ENCODE data around the gene PRR7.

The PRR7 gene

DNA sequence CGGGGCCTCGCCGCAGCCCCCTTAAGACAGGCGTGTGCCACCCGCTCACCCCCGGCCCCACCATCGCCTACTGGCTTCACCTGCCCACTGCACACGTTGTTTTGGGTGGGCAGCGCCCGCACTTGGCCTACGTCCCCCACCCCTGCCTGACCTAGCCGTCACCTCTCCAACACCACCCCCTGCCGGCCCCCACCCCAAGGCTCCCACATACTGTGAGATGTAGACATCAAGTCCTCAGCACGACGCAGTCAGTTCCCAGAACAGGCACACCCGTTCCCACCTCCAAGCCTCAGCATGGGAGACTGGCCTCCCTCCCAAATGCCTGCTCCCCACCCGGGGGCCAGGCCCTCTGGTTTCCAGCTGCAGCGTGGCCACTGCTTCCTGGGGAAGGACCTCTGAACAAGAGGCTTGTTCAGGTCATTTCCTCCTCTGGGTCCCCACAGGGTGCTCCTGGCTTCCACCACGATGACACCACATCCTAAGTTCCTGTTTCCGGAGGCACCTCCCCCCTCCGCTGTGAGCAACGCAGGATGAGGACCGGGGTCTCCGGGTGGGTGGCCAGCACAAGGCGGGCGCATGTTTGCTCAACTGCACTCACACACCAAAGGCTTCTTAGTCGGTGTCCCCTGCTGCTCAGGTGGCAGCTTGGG, 15.5 kb downstream of the PRR7 start:
- in situ Hi-C loops (cut with HindIII; ENCODE audit: low sequenced_read_pairs): no loop called here
- DNase-seq (ENCODE audit: low read depth, low spot score): peak; percentile 57
- H3K4me3 ChIP-seq (ENCODE audit: low read depth, low read length): no peak overlapping the region
- no peak for TF ChIP-seq CTCF (IDR thresholded peaks at IDR 0.05; ENCODE audit: low read depth, low read length)

DNA sequence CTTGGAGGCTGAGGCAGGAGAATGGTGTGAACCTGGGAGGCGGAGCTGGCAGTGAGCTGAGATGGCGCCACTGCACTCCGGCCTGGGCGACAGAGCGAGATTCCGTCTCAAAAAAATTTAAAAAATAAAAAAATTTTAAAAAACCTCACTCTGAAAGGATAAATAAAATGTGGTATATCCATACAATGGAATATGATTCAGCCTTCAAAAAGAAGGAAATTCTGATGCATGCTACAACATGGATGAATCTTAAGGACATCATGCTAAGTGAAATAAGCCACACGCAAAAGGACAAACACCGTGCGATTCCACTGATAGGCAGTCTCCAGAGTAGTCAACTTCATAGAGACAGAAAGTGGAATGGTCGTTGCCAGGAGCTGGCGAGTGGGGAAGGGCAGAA, 18.4 kb downstream of the PRR7 start:
- in situ Hi-C loops (cut with HindIII; ENCODE audit: low sequenced_read_pairs): no loop called here
- TF ChIP-seq CTCF (IDR thresholded peaks at IDR 0.05; ENCODE audit: low read depth, low read length): no peak
- DNase-seq (ENCODE audit: low read depth, low spot score): no peak
- no peak overlapping the region for H3K4me3 ChIP-seq (ENCODE audit: low read depth, low read length)

GRCh38 chr5:177466861-177467260, 20.2 kb downstream of the PRR7 start:
- no peak overlapping the region for H3K4me3 ChIP-seq (ENCODE audit: low read depth, low read length)
- in situ Hi-C loops (cut with HindIII; ENCODE audit: low sequenced_read_pairs): no loop called here
- no peak for DNase-seq (ENCODE audit: low read depth, low spot score)
- no peak for TF ChIP-seq CTCF (IDR thresholded peaks at IDR 0.05; ENCODE audit: low read depth, low read length)

- DNase-seq (ENCODE audit: low read depth, low spot score): no peak
- in situ Hi-C loops (cut with HindIII; ENCODE audit: low sequenced_read_pairs): no loop called here
- TF ChIP-seq CTCF (IDR thresholded peaks at IDR 0.05; ENCODE audit: low read depth, low read length): no peak
- no peak overlapping the region for H3K4me3 ChIP-seq (ENCODE audit: low read depth, low read length)
Observed at GRCh38 chr5:177467436-177467835, 20.8 kb downstream of the PRR7 start.

DNA sequence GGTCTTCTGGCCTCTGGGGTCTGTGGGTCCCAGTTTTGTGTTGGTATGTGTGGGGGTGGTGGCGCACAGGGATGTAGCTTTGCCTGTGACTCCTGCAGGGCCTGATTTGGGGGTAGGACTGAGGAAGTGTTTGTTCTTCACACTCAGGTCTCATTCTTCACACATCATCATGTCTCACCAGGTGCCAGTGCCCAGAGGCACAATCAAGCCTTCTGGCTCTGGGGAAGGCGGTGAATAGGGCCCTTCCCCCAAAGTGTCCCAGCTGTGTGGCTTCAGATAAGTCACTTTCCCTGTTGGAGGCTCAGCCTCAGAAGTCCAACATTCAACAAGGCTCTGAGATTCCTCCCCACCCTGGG, 21.7 kb downstream of the PRR7 start:
- no peak for TF ChIP-seq CTCF (IDR thresholded peaks at IDR 0.05; ENCODE audit: low read depth, low read length)
- in situ Hi-C loops (cut with HindIII; ENCODE audit: low sequenced_read_pairs): no loop called here
- DNase-seq (ENCODE audit: low read depth, low spot score): no peak
- H3K4me3 ChIP-seq (ENCODE audit: low read depth, low read length): no peak overlapping the region

- in situ Hi-C loops (cut with HindIII; ENCODE audit: low sequenced_read_pairs): no loop called here
- no peak overlapping the region for H3K4me3 ChIP-seq (ENCODE audit: low read depth, low read length)
- TF ChIP-seq CTCF (IDR thresholded peaks at IDR 0.05; ENCODE audit: low read depth, low read length): no peak
- peak; percentile 55 for DNase-seq (ENCODE audit: low read depth, low spot score)
Observed at GRCh38 chr5:177468685-177469628, 22.3 kb downstream of the PRR7 start.

All from astrocyte of the spinal cord (primary cell).